Loucy (cell line): ENCODE results near the gene PNPLA6.

Experiments
- H2AFZ ChIP-seq: fragments of 200-600 bp; sonication (generic); 2 replicates; pipeline ENCODE4 v1.6.0; 2016; ENCODE audit warnings: antibody characterized with exemption, mild to moderate bottlenecking, low read length, moderate library complexity
- H3F3A ChIP-seq: fragments of 200-600 bp; 2 replicates; pipeline ENCODE4 v1.6.0; 2016; ENCODE audit warnings: antibody characterized with exemption, low read depth, mild to moderate bottlenecking
- H3K27me3 ChIP-seq: fragments of 200-600 bp; sonication (generic); 2 replicates; pipeline ENCODE4 v1.6.1; 2014; ENCODE audit warnings: low read length, mild to moderate bottlenecking; ENCODE audit not compliant: insufficient read depth, poor library complexity, severe bottlenecking
- H3K36me3 ChIP-seq: fragments of 200-600 bp; sonication (generic); 2 replicates; pipeline ENCODE4 v1.6.1; 2016; ENCODE audit warnings: low read length; ENCODE audit not compliant: insufficient read depth
- H3K4me1 ChIP-seq: fragments of 200-600 bp; sonication (generic); 2 replicates; pipeline ENCODE4 v1.5.1; 2014; ENCODE audit warnings: low read length, mild to moderate bottlenecking; ENCODE audit not compliant: insufficient read depth, poor library complexity, severe bottlenecking
- H3K4me2 ChIP-seq: fragments of 200-600 bp; sonication (generic); 2 replicates; pipeline ENCODE4 v1.6.0; 2014; ENCODE audit warnings: antibody characterized with exemption, low read length, low read depth, mild to moderate bottlenecking; ENCODE audit not compliant: poor library complexity, severe bottlenecking
- H3K4me3 ChIP-seq: fragments of 200-600 bp; sonication (generic); 2 replicates; pipeline ENCODE4 v1.5.1; 2014; ENCODE audit warnings: low read length, mild to moderate bottlenecking, mixed read lengths; ENCODE audit not compliant: poor library complexity, severe bottlenecking
- H3K79me2 ChIP-seq: fragments of 200-600 bp; sonication (generic); 2 replicates; pipeline ENCODE4 v1.6.1; 2014; ENCODE audit warnings: low read length; ENCODE audit not compliant: insufficient read depth
- H3K9ac ChIP-seq: fragments of 200-600 bp; sonication (generic); 2 replicates; pipeline ENCODE4 v1.6.0; 2014; ENCODE audit warnings: mild to moderate bottlenecking, low read depth, low read length, moderate library complexity; ENCODE audit not compliant: poor library complexity, severe bottlenecking
- H3K9me2 ChIP-seq: fragments of 200-600 bp; sonication (generic); replicated peaks from 2 replicates; pipeline ENCODE4 v1.6.1; 2016; ENCODE audit warnings: low read depth, low read length, mixed read lengths
- H3K9me3 ChIP-seq: fragments of 200-600 bp; sonication (generic); 2 replicates; pipeline ENCODE4 v1.6.1; 2014; ENCODE audit warnings: mild to moderate bottlenecking, antibody characterized with exemption, low read length, low read depth; ENCODE audit not compliant: insufficient read depth
- H4K20me1 ChIP-seq: fragments of 200-600 bp; sonication (generic); 2 replicates; pipeline ENCODE4 v1.6.0; 2014; ENCODE audit warnings: antibody characterized with exemption, low read length, mild to moderate bottlenecking; ENCODE audit not compliant: insufficient read depth, poor library complexity, severe bottlenecking
- CTCF ChIP-seq: fragments of 200-600 bp; sonication (generic); conservative IDR thresholded peaks from 2 replicates; pipeline ENCODE4 v1.5.1; 2014; ENCODE audit warnings: mild to moderate bottlenecking, antibody characterized with exemption, low read length
- EZH2phosphoT487 ChIP-seq: fragments of 200-600 bp; IDR thresholded peaks from 2 replicates; pipeline ENCODE4 v1.6.1; 2018; ENCODE audit warnings: antibody characterized with exemption, mild to moderate bottlenecking, moderate library complexity, borderline replicate concordance

Gene PNPLA6

GRCh38 chr19:7556696-7557315 lies 21.3 kb downstream of the PNPLA6 start:
- H3K9me3 ChIP-seq = no peaks in the 10 kb centered on the region
- H3K27me3 ChIP-seq = no peaks in the 10 kb centered on the region
- TF ChIP-seq EZH2phosphoT487 (no peak), CTCF (no peak)
- no peaks in the 10 kb centered on the region for H3K79me2 ChIP-seq
- H3K4me3 ChIP-seq = no peak overlapping the region
- H2AFZ ChIP-seq = no peak overlapping the region
- H4K20me1 ChIP-seq = no peaks in the 10 kb centered on the region
- no peaks in the 10 kb centered on the region for H3K36me3 ChIP-seq
- no peak overlapping the region for H3K9ac ChIP-seq
- no peaks in the 10 kb centered on the region for H3K4me1 ChIP-seq
- H3F3A ChIP-seq = no peaks in the 10 kb centered on the region
- H3K4me2 ChIP-seq = no peak overlapping the region
- H3K9me2 ChIP-seq = no peaks in the 10 kb centered on the region

DNA sequence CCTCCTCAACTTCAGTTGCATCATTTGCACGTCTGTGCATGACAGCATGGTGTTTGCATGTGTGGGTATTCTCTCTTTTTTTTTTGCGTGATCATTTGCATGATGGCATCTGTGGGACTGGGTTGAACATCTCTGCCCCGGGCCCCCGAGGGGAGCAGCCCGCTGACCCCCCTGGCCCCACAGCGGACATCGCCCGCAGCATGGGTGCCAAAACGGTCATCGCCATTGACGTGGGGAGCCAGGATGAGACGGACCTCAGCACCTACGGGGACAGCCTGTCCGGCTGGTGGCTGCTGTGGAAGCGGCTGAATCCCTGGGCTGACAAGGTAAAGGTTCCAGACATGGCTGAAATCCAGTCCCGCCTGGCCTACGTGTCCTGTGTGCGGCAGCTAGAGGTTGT lies 23.1 kb downstream of the PNPLA6 start:
- Histone ChIP-seq H3K9ac (no peak overlapping the region), H3K4me2 (no peak overlapping the region), H3F3A (no peaks in the 10 kb centered on the region), H4K20me1 (no peaks in the 10 kb centered on the region), H2AFZ (no peak overlapping the region), H3K4me3 (no peak overlapping the region), H3K27me3 (no peaks in the 10 kb centered on the region), H3K4me1 (no peaks in the 10 kb centered on the region), H3K36me3 (no peaks in the 10 kb centered on the region), H3K79me2 (no peaks in the 10 kb centered on the region), H3K9me2 (no peaks in the 10 kb centered on the region), H3K9me3 (no peaks in the 10 kb centered on the region)
- TF ChIP-seq EZH2phosphoT487 (no peak), CTCF (no peak)

DNA sequence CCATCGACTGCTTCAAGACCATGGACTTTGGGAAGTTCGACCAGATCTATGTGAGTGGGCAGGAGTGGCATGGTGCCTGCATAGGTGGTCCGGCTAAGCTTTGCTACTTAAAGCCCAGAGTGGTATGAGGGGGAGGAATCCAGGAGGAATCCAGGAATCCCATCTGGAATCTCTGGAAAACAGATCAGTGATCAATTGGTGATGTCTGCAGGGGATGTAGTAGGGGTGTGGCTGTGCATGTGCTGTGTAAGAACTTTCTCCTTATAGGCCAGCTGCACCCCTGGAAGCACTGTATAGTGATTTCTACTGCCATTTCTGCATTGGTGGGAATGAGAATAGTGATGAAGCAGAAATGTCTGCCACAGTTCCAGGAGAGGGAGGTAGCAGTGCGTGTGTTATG lies 23.6 kb downstream of the PNPLA6 start:
- Histone ChIP-seq H3F3A (no peaks in the 10 kb centered on the region), H3K36me3 (no peaks in the 10 kb centered on the region), H3K79me2 (no peaks in the 10 kb centered on the region), H3K9ac (no peak overlapping the region), H2AFZ (no peak overlapping the region), H3K4me1 (no peaks in the 10 kb centered on the region), H3K4me2 (no peak overlapping the region), H3K9me2 (no peaks in the 10 kb centered on the region), H4K20me1 (no peaks in the 10 kb centered on the region), H3K27me3 (no peaks in the 10 kb centered on the region), H3K4me3 (no peak overlapping the region), H3K9me3 (no peaks in the 10 kb centered on the region)
- TF ChIP-seq EZH2phosphoT487 (no peak), CTCF (no peak)
